NCI-H345 (cell line): ENCODE data around the gene PLXNB2.
"Not testable (repeated sequence)": the region's sequence is repeated elsewhere in the genome, so short reads cannot be mapped to it uniquely, and the experiment has no call there.

Experiments
- DNase-seq: peaks from one replicate; lab custom pipeline; 2025; lab: John Stamatoyannopoulos, UW

PLXNB2 gene

GRCh38 chr22:50325444-50326224 lies 18.2 kb upstream of the PLXNB2 start:
- no peak for DNase-seq

GRCh38 chr22:50323900-50324299 lies 16.5 kb upstream of the PLXNB2 start:
- no peak for DNase-seq

DNA sequence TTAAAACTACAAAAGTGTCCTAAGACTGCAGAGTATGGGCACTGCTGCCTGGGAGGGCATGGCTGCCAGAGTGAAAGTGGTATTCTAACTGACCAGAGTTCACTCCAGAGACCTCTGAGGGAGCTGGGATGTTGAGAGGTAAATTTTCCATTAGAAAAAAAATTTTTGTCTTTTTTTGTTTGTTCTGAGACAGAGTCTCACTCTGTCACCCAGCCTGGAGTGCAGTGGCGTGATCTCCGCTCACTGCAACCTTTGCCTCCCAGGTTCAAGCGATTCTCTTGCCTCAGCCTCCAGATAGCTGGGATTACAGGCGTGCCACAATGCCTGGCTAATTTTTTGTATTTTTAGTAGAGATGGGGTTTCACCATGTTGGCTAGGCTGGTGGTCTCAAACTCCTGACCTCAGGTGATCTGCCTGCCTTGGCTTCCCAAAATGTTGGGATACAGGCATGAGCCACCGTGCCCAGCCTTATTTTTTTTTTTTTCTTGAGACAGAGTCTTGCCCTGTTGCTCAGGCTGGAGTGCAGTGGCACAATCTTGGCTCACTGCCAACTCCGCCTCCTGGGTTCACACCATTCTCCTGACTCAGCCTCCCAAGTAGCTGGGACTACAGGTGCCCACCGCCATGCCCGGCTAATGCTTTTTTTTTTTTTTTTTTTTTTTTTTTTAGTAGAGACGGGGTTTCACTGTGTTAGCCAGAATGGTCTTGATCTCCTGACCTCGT lies 15.1 kb upstream of the PLXNB2 start:
- not testable (repeated sequence) for DNase-seq

DNA sequence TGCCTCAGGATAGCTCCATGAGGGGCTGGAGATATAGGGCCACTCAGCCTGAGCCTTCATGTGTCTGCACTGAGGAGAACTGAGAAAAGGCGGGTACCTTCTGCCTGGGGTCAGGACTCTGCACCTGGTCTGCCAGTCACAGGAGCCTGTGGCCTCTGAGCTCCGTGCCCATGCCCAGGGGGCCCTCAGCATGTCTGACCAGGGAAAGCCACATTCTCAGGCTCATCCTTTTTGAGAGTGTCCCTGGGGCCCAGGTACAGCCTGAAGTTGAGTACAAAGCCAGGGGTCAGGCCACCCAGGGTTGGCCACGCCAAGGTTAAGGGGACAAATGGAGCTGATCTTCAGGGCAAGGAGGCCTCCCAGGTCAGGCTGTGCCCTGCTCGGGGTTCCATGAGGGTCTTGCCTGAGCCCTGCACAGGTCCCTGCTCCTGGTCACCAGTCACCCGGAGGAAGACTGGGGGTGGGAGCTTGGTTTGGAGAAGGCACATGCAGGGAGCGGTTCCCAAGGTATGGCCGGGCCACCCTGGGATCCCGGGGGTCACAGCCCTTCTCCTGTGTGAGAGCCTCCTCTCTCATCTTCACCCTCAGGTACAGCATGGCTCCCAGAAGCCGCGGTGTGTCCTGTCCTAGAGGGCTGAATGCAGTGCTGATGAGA lies 13.4 kb upstream of the PLXNB2 start:
- no peak for DNase-seq

- no peak for DNase-seq
Measured at GRCh38 chr22:50320116-50320515, 12.7 kb upstream of the PLXNB2 start.

DNA sequence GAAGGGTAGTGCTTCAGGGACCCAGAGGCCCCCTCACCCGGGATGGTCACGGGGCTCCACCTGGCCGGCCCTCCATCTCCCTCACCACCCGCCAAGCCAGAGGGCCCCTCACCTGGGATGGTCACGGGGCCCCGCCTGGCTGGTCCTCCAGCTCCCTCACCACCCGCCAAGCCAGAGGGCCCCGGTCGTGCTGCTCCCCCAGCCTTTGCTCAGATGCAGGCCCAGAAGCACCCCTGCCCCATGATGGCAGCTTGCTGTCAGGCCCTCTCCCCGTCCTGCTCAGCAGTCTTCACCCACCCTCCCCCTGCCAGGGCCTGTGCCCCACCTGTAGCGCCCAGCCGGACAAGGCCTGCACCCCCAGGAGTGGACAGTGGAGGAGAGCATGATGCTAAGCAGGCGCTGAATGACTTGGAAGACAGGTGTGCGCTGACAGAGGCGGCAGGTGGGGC lies 12.1 kb upstream of the PLXNB2 start:
- no peak for DNase-seq

DNA sequence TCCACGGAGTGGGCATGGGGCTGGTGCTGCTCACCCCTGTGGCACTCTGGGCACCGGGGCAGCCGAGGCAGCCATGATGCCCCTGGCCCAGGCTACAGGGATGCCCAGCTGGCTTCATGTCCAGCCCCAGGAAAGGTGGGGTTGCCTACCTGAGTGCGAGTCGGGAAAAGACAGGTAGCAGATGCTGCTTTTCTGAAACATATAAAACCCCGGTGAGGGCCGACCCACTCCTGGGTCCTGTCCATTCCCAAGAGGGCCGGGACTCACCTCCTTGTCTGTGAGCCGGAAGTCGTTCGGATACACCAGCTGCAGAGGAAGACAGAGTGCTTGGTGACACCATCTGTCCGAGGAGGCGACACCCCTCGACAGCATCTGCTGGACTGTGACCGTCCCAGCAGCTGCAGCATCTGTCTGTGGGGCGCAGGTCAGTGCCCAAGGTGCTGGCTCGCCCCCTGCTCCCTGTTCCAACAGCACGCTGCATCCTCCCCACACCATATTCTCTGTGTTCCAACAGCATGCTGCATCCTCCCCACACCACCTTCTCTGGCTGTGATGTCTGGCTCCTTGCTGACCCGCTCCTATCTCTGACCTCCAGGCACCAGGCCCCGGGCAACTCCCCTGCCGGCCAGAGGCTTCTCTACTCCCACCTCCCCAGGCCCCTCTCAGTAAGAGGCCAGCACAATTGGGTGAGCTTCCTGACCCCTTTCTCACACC lies 11.4 kb upstream of the PLXNB2 start:
- DNase-seq = no peak

GRCh38 chr22:50318356-50318697 lies 10.9 kb upstream of the PLXNB2 start:
- no peak for DNase-seq

DNA sequence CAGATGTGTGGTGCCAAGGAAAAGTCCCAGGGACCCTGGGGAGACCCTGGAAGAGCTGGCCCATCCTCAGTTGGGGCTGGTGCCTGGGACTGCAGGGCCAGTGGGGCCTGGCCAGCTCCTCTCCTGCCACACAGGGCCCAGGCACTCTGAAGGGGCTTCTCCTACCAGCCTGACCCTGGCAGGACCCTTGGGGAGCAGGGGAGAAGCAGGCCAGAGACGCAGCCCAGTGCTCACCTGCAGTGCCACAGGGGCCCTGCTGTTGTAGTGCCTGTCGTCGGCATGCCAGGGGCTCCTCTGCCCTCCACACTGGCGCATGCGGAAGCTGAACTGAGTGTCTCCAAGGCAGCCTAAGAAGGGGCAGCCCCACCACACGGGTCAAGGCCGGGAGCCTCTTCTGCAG lies 10.2 kb upstream of the PLXNB2 start:
- DNase-seq = no peak

DNA sequence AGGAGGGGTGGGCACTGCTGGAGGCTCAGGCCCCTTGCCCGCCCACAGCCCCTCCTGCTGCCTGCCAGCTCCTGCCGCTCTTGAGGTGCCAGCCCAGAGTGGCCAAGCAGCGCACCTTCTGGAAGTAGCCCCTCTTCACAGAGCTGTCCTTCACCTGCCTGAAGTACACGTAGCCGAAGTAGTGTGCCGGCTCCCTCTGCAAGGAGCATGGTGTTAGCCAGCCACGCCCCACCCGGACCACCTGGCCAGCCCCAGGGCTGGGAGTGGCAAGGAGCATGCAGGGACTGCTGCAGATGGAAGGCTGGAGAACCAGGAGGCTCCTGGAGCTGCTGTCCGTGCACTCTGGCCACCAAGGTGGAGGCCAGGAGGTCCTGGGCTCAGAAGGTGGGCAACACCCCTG lies 9.7 kb upstream of the PLXNB2 start:
- DNase-seq = no peak

DNA sequence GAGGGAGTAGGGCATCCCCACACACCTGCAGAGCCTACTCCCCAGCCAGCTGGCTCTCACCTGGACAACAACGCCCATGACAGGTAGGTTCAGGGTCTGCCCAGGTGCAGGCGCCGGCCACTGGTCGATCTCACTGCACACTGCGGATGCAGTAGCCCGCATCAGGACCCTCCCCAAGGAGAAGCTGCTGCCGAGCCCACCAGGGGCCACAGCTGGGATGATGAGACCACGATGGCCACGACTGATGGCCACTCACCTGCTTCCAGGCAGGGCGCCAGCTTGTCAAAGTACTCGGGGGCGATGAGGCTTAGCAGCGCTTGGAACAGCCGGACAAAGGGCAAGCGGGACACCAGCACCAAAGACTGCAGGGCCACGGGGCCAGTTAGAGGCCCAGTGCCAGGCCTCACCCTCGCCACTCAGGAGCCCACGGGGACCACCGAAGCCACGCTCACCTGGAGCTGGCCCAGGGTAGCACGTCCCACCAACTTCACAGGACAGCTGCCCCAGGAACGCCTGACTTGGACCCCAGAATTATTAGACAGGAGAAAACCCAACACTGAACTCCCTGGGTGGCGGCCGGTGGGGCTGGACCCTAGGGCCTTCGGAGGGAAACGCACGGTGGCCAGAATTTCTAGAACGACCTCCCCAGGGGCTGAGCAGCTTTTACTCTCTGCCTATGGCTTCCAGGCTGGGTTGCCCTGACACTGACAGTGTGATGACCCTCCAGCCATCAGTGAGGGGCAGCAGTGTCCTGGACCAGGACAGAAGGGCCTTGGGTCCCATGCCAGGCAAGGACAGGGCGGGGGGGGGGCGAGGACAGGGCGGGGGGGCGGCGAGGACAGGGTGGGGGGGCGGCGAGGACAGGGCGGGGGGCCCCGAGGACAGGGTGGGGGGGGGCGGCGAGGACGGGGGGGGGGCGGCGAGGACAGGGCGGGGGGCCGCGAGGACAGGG lies 8.9 kb upstream of the PLXNB2 start:
- DNase-seq = no peak

DNA sequence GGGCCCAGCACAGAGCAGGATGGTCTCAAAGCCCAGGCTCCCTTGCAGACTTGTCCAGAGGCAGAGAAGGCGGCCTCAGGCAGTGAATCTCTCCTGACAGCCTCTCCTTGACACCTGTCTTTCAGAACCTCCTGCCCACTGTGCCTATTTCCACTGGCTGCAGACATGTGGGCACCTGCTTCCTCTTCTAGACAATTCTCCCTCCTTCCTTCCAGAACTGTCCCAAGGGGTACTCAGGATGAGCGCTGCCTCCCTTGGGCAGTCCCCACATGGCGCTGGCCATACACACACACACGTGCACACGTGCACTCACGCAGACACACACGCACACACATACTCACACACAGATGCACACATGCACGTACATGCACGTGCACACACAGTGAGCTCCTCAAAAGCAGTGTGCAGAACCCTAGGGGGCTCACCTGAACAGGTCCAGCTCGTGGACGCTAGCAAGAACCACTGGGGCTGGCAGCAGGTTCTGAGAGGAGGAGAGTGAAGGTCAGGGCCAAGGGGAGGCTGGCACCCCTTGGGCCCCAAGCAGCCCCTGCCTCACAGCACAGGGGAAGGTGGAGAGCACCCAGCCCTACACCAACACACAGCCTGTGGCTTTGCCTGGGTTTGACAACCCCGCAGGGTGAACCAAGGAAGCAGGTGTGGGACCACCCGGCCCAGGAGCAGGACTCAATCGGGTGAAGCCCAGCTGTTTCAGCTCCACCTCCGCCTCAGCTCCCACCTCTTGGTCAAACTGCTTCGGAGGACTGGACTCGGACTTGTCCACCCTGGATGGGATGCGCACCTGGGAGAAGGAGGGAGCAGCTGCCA lies 8.1 kb upstream of the PLXNB2 start:
- DNase-seq = no peak

DNA sequence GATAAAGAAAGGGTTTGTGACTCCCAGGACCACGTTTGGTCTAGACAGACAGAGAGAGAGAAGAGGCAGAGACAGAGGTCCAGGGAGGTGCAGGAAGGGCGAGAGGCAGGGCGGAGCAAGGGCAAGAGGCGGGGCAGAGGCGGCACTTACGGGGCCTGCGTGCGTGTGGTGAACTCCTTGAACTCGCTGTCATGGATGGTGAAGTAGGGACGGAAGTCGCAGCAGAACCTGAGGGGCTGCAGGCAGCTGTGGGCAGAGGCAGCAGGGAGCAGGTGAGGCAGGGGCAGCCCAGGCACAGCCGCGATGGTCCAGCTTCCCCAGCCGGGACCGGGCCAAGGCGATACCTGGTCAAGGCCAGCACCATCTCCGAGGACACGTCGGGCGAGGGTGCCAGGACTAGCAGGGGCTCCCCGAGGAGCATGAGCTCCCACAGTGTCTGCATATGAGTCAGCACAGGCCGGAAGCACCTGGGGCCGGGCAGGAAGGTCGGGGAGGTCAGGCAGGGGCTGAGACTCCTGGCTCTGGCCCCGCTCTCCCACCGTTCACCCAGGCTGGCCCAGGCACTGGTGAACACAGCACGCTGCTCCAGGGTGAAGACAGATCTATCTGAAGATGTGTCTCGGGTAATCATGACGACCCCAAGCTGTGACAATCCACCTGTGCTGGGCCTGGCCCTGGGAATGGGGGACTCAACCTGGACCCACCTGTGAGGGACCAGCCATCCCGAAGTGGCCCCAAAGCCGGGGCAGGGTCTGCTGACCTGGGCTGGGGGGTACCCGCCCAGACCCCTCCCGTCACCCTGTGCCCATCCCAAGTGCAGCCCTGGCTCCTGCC lies 7.2 kb upstream of the PLXNB2 start:
- DNase-seq = no peak

- DNase-seq = no peak
Measured at GRCh38 chr22:50314081-50314454, 6.6 kb upstream of the PLXNB2 start.

GRCh38 chr22:50313600-50313999 lies 6.2 kb upstream of the PLXNB2 start:
- DNase-seq = no peak

DNA sequence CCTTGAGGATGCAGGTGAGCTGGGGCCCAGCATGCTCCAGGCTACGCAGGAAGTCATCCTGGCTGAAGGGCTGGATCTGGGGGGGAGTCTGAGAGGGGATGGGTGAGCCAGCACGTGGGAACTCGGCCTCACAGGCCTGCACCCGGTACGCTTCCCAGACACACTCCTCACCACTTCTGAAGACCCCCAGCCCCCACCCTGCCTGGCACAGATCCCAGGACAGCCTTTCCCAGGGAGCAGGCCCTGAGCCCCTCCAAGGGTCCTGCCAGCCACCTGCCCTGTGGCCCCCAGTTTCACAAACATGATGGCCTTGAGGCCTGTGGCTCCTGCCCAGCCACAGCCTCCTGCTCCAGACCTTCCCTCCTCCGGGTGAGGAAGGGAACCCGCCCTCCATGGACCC lies 5.6 kb upstream of the PLXNB2 start:
- no peak for DNase-seq

- no peak for DNase-seq
Measured at GRCh38 chr22:50312371-50312770, 4.9 kb upstream of the PLXNB2 start.

DNA sequence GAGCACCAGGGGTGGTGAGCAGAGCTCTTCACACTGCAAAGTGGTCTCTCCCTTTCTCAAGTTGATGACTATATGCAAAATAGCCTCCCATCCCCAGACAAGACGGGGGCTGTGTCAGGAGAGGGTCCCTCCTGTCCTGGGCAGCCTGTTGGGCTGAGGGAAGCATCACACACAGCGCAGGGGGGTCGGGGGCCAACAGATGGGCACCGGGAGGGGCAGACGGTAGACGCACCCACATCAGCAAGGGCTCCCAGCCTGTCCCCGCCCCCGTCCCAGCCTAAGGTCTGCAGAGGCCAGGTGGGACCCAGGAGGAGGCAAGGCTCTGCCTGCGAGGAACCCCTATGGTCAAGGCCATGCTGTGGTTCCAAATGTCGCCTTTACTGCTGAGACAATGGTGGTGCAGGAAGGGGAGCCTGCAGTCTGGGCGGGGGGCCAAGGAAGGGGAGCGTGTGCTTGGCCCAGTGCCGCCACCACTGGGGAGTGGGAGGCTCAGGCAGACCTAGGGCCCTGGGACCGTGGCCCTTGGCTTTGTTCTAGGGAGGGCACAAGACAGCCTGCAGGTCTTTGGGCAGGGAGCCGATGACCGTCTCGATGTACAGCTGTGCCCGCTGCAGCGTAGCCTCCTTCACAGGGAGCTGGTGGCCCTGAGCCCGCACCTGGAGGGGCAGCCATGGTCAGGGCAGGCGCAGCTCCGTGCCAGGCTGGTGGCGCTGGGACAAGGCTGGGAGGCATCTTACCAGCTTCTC lies 4.3 kb upstream of the PLXNB2 start:
- DNase-seq = no peak

GRCh38 chr22:50310949-50311444 lies 3.6 kb upstream of the PLXNB2 start:
- DNase-seq = no peak
